GM21737 (cell line): ENCODE data around the gene CTNND2.
"Not testable (repeated sequence)": the region's sequence is repeated elsewhere in the genome, so short reads cannot be mapped to it uniquely, and the experiment has no call there.

ENCODE experiments used
- ATAC-seq: cut with Tn5 transposase; IDR thresholded peaks from one replicate; pipeline ENCODE4 v1.9.1; 2021; ENCODE audit warnings: mild to moderate bottlenecking, moderate library complexity; ENCODE audit not compliant: unreplicated experiment

Gene CTNND2

DNA sequence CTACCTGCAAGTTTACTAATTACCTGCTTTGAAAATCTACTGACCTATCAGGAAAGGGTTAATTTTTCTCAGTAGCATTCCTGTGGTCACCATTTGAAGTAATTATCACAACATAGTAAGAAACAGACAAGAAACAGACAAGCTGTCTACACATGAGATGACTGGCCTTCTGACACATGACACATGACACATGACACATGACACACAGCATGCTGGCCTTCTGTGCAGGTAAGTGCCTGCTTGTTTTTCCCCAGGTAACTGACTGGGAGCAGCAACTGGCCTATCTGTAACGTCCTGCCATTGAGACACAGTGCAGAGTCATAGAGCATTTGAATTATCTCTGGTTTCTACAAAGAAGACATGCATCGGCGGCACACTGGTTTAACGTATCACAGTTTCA is 222.4 kb downstream of the CTNND2 start:
- no peak for ATAC-seq

- no peak for ATAC-seq
Observed at GRCh38 chr5:11679676-11680075, 224.6 kb downstream of the CTNND2 start.

GRCh38 chr5:11675184-11675583 is 229.1 kb downstream of the CTNND2 start:
- no peak for ATAC-seq

DNA sequence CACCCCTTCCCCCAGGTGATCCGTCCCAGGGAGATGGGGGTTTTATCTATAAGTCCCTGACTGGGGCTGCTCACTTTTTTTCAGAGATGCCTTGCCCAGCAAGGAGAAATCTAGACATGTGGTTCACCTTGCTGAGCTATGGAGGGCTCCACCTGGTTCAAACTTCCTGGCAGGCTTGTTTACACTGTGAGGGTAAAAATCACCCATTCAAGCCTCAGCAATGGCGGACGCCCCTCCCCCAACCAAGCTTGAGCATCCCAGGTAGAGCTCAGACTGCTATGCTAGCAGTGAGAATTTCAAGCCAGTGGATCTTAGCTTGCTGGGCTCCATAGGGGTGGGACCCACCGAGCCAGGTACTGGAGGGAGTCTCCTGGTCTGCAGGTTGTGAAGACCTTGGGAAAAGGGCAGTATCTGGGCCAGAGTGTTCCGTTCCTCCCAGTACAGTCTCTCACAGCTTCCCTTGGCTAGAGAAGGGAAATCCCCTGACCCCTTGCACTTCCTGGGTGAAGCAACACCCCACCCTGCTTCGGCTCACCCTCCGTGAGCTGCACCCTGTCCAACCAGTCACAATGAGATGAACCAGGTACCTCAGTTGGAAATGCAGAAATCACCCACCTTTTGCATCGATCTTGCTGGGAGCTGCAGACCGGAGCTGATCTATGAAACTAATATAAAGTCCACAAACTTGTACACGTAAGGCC is 231.7 kb downstream of the CTNND2 start:
- no peak for ATAC-seq

DNA sequence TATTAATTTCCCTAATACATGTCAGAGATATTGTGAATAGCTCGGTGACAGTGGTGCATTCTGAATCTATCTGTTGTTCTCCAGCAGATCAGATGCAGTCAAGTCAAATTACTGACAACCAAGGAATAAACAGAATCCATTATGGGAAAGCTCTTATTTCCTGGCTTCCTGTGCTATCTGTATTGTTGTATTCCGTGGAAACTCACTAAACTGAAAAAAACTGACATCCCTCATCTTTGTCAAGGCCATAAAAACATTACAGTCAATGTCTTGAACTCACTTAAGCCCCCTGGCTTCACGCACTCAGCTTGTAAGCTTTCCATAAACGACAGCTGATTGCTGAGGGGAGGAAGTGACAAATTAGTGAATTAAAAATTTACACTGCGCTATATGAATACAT is 245.9 kb downstream of the CTNND2 start:
- ATAC-seq = no peak

DNA sequence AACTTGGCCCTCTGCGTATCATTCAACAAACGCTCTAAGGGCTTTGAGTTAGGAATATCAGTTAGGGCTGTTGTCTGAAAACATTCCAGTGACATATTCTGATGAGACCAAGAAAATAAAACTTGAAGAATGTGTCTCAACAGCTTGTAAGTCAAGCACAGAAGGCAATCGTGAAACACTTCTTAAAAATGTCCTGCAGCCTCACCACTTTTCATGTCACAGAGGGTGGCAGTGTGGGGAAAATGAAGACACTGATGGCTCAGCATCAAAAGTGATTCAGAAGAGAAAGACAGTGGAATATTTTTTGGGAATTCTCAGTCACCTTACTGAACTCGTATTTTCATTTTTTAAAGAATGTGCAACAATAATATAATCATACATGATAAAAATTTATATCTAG is 247.3 kb downstream of the CTNND2 start:
- ATAC-seq = no peak

GRCh38 chr5:11655681-11656080 is 248.6 kb downstream of the CTNND2 start:
- ATAC-seq = no peak

DNA sequence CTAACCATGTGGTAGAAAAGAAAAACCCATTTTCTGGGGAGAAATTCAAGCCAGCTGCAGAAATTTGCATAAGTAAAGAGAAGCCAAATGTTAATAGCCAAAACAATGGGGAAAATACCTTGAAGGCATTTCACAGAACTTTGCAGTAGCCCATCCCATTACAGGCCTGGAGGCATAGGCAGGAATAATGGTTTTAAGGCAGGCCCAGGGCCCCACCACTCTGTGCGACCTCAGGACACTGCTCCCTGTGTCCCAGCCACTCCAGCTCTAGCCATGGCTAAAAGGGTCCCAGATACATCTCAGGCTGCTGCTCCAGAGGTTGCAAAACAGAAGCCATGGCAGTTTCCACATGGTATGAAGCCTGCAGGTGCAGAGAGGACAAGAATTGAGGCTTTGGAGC is 253.3 kb downstream of the CTNND2 start:
- ATAC-seq = no peak

DNA sequence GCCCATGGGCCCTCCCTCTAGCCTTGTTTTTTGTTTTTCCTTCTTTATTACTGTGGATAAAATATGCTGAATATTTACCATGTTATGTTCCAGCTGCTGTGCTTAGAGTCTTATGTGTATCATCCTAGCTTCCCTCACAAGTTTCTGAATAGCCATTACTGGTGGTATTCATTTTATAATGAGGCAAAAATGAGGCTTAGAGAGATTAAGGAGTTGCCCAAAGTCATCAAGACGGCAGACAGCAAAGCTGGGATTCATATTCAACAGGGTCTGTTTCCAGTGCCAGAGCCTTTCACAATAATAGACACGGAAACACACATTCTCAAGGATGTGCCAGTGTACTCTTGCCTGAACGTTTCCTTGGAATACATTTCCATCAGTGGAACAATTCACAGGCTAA is 258.1 kb downstream of the CTNND2 start:
- ATAC-seq = no peak

DNA sequence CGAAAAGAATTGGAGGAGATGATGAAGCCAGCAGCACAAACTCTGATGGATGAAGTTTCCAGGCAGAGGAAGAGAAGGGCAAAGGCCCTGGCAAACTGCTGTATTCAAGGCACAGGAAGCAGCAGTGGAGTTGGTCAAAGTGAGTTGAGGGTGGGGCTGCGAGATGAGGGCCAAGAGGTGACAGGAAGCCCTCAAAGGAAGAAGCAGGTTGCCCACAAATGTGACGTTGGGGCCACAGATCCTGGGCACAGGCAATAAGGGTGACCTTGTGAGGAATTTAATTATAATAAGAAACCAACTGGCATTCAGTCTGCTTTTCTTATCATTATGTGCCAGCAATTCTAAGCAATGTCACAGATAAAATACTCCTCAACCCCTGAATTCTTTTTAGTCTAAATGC is 261.8 kb downstream of the CTNND2 start:
- ATAC-seq = no peak

- ATAC-seq = no peak
Observed at GRCh38 chr5:11640158-11640873, 263.9 kb downstream of the CTNND2 start.

GRCh38 chr5:11622785-11623184 is 281.5 kb downstream of the CTNND2 start:
- ATAC-seq = no peak

- no peak for ATAC-seq
Observed at GRCh38 chr5:11620172-11620571, 284.1 kb downstream of the CTNND2 start.

DNA sequence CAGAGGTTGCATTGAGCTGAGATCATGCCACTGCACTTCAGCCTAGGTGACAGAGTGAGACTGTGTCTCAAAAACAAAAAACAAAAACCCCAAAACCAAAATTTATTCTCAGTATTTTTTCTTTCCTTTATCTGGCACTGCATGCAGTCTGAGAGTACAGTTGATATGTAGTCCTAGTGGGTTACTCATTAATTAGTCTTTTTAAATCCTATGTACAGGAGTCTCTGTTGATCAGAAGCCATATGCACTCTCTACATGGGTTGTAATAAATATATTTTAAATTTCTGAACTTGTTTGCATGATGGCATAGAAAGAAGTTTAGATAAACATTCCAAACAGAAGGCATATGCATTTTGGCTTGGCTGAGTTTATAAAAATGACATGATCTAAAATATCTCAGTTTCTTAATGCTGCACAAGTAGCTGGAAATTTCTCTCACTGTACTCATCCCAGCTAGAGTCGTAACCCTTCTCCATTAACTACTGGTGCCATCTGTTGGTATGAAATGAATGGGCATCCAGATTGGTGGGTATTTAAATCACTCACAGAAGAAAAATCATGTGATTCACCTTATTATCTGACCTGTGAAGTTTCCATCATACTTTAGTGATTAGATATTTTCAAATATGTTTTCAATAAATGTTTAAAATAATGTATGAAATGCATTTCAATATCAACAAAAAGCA is 284.8 kb downstream of the CTNND2 start:
- ATAC-seq = no peak

DNA sequence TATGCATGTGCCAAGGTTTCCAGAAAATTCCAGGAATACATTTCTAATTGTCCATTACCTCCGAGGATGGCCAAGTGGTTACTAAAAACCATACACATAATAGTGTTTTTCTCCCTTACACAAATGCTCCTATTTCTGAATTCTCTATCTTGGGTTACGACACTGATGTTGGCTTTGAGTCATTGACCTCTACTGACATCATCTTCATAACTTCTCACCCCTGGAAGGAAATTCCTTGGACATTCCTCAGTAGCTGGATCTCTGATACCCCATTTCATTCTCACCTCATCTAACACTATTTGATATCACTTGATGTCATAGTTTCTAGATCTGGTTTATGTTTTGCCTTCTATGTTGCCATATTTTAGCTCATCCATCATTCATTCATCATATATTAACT is 287.2 kb downstream of the CTNND2 start:
- ATAC-seq = no peak

- not testable (repeated sequence) for ATAC-seq
Observed at GRCh38 chr5:11616624-11617023, 287.6 kb downstream of the CTNND2 start.

DNA sequence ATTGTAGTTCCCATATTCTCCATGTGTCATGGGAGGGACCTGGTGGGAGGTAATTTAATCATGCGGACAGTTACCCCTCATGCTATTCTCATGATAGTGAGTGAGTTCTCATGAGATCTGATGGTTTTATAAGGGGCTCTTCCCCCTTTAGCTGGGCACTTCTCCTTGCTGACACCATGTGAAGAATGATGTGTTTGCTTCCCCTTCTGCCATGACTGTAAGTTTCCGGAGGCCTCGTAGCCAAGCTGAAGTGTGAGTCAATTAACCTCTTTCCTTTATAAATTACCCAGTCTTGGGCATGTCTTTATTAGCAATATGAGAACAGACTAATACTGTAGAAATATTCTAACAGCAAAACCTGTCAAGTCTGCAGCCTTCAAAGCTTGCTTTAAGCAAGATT is 293.2 kb downstream of the CTNND2 start:
- no peak for ATAC-seq

DNA sequence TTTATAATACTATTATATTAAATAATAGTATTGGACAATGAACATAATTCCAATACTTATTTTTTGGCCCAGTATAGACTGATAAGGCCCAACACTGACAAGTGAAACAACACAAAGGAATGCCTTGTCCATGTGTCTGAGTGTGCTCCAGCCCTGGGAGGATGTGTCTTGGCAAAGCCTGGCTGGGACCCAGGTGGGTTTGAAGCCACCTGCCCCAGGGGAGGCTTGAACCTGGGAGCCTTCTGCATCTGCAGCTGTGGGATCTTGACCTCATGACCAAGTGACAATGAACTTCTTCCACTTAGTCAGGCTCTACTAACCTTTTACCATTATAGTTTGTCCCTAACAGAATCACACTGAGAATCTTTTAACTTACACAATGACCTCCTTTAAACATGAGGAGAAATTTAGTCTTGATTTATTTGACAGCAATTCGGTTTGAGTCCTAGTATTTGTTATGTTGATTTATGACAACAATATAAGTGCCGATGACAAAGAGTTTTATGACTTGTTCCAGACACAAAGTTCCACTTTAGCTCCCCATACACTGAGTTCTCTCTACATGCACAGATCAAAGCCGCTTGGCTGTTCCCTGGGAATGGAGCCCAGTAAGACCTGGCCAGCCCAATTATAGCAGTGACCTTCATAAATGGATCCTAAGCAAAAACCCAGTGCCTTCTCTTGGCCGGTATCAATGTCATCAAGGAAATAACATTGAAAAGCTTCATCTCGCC is 294.5 kb downstream of the CTNND2 start:
- no peak for ATAC-seq

DNA sequence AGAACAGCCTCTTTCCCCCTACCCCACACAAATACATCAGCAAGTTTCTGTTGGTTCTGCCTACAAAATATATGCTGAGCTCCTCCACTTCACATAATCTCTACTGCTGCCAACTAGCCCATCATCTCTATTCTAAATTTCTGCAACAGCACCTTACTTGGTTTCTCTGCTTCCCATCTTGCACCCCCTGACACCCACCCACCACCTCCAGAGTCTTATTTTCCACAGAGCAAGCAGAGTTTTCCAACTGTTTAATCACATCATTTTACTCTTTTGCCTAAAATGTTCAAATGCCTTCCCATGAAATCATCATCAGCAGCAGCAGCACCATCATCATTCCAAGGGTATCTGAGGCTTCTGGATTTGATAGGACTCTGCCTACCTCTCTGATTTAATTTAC is 295.7 kb downstream of the CTNND2 start:
- ATAC-seq = no peak

GRCh38 chr5:11607944-11608483 is 296.2 kb downstream of the CTNND2 start:
- ATAC-seq = no peak

GRCh38 chr5:11602298-11602697 is 301.9 kb downstream of the CTNND2 start:
- no peak for ATAC-seq
